HepG2 (cell line): Measurements from ENCODE around the gene MEIOB.

Experiments
- FOXM1 ChIP-seq: sonication (generic); formaldehyde crosslinking; IDR thresholded peaks from 2 replicates; pipeline ENCODE4 v1.5.0; 2020; ENCODE audit warnings: missing genetic modification reagents
- NFKBIZ ChIP-seq: IDR thresholded peaks from 2 replicates; pipeline ENCODE4 v1.6.1; 2018; ENCODE audit warnings: missing genetic modification reagents, missing compliant biosample characterization
- RELA ChIP-seq: sonication (generic); formaldehyde crosslinking; IDR thresholded peaks from 2 replicates; pipeline ENCODE4 v1.4.0; 2020; ENCODE audit warnings: missing genetic modification reagents
- YY1 ChIP-seq: IDR thresholded peaks from 2 replicates; pipeline ENCODE4 v1.6.1; 2011; ENCODE audit warnings: low read length, low read depth, moderate library complexity, mild to moderate bottlenecking; ENCODE audit not compliant: insufficient read depth, insufficient replicate concordance
- ZNF3 ChIP-seq: IDR thresholded peaks from 2 replicates; pipeline ENCODE4 v1.7.0; 2017; ENCODE audit warnings: inconsistent platforms
- ZNF891 ChIP-seq: sonication (generic); formaldehyde crosslinking; IDR thresholded peaks from 2 replicates; pipeline ENCODE4 v1.5.0; 2020; ENCODE audit warnings: mild to moderate bottlenecking, missing genetic modification reagents
- TF ChIP-seq, protein P1 (sequence below): IDR thresholded peaks from 2 replicates; pipeline ENCODE4 v1.6.1; 2016; ENCODE audit warnings: control low read depth
- TF ChIP-seq, protein P2 (sequence below): sonication (generic); formaldehyde crosslinking; IDR thresholded peaks from 2 replicates; pipeline ENCODE4 v1.5.0; 2020; ENCODE audit warnings: mild to moderate bottlenecking, missing genetic modification reagents, moderate library complexity
- TF ChIP-seq, protein P3 (sequence below): sonication (generic); formaldehyde crosslinking; IDR thresholded peaks from 2 replicates; pipeline ENCODE4 v1.4.0; 2020; ENCODE audit warnings: missing genetic modification reagents

DNA sequence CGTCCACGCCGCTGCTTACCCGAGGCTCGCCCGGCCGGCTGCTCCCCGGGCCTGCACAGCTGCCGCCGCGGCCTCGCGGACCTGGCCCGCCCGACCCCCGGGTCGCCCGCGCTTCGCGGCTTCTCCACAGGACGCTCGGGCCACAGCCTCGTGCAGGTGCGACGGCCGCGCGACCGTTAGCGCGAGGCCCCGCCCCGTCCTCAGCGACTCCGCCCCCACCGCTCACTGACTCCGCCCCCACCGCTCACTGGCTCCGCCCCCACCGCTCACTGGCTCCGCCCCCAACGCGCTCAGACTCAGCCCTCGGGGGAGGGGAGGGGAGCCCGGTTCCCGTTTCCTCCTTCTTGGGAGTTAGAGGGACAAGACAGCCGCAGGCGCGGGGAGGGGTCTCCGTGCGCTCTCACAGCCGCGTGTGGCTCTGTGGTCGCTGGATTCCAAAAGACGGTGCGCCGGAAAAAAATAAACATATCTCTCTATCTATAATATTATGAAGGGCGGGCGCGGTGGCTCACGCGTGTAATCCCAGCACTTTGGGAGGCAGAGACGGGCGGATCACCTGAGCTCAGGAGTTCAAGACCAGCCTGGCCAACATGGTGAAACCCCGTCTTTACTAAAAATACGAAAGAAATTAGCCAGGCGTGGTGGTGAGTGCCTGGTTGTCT is at the start of gene MEIOB:
- TF ChIP-seq, protein P1, sequence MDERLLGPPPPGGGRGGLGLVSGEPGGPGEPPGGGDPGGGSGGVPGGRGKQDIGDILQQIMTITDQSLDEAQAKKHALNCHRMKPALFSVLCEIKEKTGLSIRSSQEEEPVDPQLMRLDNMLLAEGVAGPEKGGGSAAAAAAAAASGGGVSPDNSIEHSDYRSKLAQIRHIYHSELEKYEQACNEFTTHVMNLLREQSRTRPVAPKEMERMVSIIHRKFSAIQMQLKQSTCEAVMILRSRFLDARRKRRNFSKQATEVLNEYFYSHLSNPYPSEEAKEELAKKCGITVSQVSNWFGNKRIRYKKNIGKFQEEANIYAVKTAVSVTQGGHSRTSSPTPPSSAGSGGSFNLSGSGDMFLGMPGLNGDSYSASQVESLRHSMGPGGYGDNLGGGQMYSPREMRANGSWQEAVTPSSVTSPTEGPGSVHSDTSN (CRISPR knock-in tag), result no peak
- no peak for TF ChIP-seq ZNF891 (CRISPR knock-in tag)
- TF ChIP-seq RELA, result no peak
- TF ChIP-seq FOXM1 (CRISPR knock-in tag), result no peak
- no peak for TF ChIP-seq ZNF3 (CRISPR knock-in tag)
- no peak for TF ChIP-seq YY1
- no peak for TF ChIP-seq NFKBIZ
- TF ChIP-seq, protein P2, sequence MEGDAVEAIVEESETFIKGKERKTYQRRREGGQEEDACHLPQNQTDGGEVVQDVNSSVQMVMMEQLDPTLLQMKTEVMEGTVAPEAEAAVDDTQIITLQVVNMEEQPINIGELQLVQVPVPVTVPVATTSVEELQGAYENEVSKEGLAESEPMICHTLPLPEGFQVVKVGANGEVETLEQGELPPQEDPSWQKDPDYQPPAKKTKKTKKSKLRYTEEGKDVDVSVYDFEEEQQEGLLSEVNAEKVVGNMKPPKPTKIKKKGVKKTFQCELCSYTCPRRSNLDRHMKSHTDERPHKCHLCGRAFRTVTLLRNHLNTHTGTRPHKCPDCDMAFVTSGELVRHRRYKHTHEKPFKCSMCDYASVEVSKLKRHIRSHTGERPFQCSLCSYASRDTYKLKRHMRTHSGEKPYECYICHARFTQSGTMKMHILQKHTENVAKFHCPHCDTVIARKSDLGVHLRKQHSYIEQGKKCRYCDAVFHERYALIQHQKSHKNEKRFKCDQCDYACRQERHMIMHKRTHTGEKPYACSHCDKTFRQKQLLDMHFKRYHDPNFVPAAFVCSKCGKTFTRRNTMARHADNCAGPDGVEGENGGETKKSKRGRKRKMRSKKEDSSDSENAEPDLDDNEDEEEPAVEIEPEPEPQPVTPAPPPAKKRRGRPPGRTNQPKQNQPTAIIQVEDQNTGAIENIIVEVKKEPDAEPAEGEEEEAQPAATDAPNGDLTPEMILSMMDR, result no peak
- TF ChIP-seq, protein P3, sequence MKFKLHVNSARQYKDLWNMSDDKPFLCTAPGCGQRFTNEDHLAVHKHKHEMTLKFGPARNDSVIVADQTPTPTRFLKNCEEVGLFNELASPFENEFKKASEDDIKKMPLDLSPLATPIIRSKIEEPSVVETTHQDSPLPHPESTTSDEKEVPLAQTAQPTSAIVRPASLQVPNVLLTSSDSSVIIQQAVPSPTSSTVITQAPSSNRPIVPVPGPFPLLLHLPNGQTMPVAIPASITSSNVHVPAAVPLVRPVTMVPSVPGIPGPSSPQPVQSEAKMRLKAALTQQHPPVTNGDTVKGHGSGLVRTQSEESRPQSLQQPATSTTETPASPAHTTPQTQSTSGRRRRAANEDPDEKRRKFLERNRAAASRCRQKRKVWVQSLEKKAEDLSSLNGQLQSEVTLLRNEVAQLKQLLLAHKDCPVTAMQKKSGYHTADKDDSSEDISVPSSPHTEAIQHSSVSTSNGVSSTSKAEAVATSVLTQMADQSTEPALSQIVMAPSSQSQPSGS (CRISPR knock-in tag), result no peak
